Smooth muscle cell (in vitro differentiated cells): ENCODE data around the gene ALPL. TPM values are rescaled to one million over a fixed set of nuclear protein-coding genes. Genes with fewer than 3 reads are reported as not detected.
"Not testable (repeated sequence)": the region's sequence is repeated elsewhere in the genome, so short reads cannot be mapped to it uniquely, and the experiment has no call there.

ENCODE experiments used
- DNase-seq: peaks from one replicate; lab custom pipeline; 2025; ENCODE audit not compliant: unreplicated experiment; lab: John Stamatoyannopoulos, UW
- H2AFZ ChIP-seq: fragments of 200-600 bp; sonication (generic); 2 replicates; pipeline ENCODE4 v1.6.0; 2016; ENCODE audit warnings: antibody characterized with exemption, low read depth, mild to moderate bottlenecking
- H3F3A ChIP-seq: fragments of 200-600 bp; sonication (generic); 2 replicates; pipeline ENCODE4 v1.6.0; 2017; ENCODE audit warnings: antibody characterized with exemption, low read depth
- H3K27ac ChIP-seq: fragments of 200-600 bp; sonication (generic); 2 replicates; pipeline ENCODE4 v1.5.1; 2016; ENCODE audit warnings: low read depth, mild to moderate bottlenecking
- H3K27me3 ChIP-seq: fragments of 200-600 bp; sonication (generic); 2 replicates; pipeline ENCODE4 v1.6.1; 2016; ENCODE audit warnings: low read depth, mild to moderate bottlenecking
- H3K36me3 ChIP-seq: fragments of 200-600 bp; sonication (generic); 2 replicates; pipeline ENCODE4 v1.5.1; 2016; ENCODE audit warnings: low read depth
- H3K4me1 ChIP-seq: fragments of 200-600 bp; sonication (generic); 2 replicates; pipeline ENCODE4 v1.5.1; 2016; ENCODE audit warnings: low read depth
- H3K4me2 ChIP-seq: fragments of 200-600 bp; sonication (generic); 2 replicates; pipeline ENCODE4 v1.6.0; 2016; ENCODE audit warnings: mild to moderate bottlenecking
- H3K4me3 ChIP-seq: fragments of 200-600 bp; sonication (generic); 2 replicates; pipeline ENCODE4 v1.5.1; 2016; ENCODE audit warnings: mild to moderate bottlenecking
- H3K79me2 ChIP-seq: fragments of 200-600 bp; sonication (generic); 2 replicates; pipeline ENCODE4 v1.6.0; 2016; ENCODE audit warnings: low read depth, mild to moderate bottlenecking
- H3K9ac ChIP-seq: fragments of 200-600 bp; sonication (generic); 2 replicates; pipeline ENCODE4 v1.6.0; 2016; ENCODE audit warnings: low read depth
- H3K9me3 ChIP-seq: fragments of 200-600 bp; sonication (generic); replicated peaks from 2 replicates; pipeline ENCODE4 v1.5.1; 2016; ENCODE audit warnings: low read depth
- H4K20me1 ChIP-seq: fragments of 200-600 bp; sonication (generic); 2 replicates; pipeline ENCODE4 v1.6.0; 2016; ENCODE audit warnings: low read depth
- WGBS: methylation state at CpG from one replicate; pipeline ENCODE4 v1.1.7; 2016; ENCODE audit warnings: low lambda C conversion rate; 5-methylcytosine and 5-hydroxymethylcytosine counted together
- polyA plus RNA-seq: library from polyadenylated mRNA; unstranded; fragments of >200 nt; fragmentation: Nextera tagmentation; extraction: Ambion mirVana; gene quantifications from 2 replicates; pipeline ENCODE4 v1.2.1, GENCODE V29; 2016
- total RNA-seq: library from RNA; depleted of rRNA; stranded (reverse); fragments of >200 nt; gene quantifications from 2 replicates; pipeline ENCODE4 v1.2.3, GENCODE V29; 2014
- TF ChIP-seq, protein P1 (sequence below): fragments of 200-600 bp; sonication (generic); IDR thresholded peaks from 2 replicates; pipeline ENCODE4 v1.5.1; 2017; ENCODE audit warnings: borderline replicate concordance, mild to moderate bottlenecking, antibody characterized with exemption; ENCODE audit not compliant: insufficient read depth, poor library complexity, severe bottlenecking

The ALPL gene
- total and polyA plus RNA-seq, 2 experiments from 2014 or later: 4.6 to 8.3 TPM

- Histone ChIP-seq H3K9ac (no peak overlapping the region), H3K27ac (no peak overlapping the region), H4K20me1 (no peaks in the 10 kb centered on the region), H3K4me2 (no peak overlapping the region), H3K79me2 (no peaks in the 10 kb centered on the region), H3K4me1 (peaks cover 5% of the 10 kb centered on the region), H3K27me3 (no peaks in the 10 kb centered on the region), H3K9me3 (no peaks in the 10 kb centered on the region), H3F3A (no peaks in the 10 kb centered on the region), H2AFZ (no peak overlapping the region), H3K4me3 (no peak overlapping the region), H3K36me3 (no peaks in the 10 kb centered on the region)
- no peak for DNase-seq
- TF ChIP-seq, protein P1, sequence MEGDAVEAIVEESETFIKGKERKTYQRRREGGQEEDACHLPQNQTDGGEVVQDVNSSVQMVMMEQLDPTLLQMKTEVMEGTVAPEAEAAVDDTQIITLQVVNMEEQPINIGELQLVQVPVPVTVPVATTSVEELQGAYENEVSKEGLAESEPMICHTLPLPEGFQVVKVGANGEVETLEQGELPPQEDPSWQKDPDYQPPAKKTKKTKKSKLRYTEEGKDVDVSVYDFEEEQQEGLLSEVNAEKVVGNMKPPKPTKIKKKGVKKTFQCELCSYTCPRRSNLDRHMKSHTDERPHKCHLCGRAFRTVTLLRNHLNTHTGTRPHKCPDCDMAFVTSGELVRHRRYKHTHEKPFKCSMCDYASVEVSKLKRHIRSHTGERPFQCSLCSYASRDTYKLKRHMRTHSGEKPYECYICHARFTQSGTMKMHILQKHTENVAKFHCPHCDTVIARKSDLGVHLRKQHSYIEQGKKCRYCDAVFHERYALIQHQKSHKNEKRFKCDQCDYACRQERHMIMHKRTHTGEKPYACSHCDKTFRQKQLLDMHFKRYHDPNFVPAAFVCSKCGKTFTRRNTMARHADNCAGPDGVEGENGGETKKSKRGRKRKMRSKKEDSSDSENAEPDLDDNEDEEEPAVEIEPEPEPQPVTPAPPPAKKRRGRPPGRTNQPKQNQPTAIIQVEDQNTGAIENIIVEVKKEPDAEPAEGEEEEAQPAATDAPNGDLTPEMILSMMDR: no peak
- WGBS: 87% methylated on average over 13 of the region's 13 CpGs
Measured at GRCh38 chr1:21517660-21518480, 8.6 kb downstream of the ALPL start.

- no peaks in the 10 kb centered on the region for H3F3A ChIP-seq
- H3K4me2 ChIP-seq: no peak overlapping the region
- no peaks in the 10 kb centered on the region for H4K20me1 ChIP-seq
- WGBS: 91% methylated on average over 16 of the region's 16 CpGs
- H3K9ac ChIP-seq: no peak overlapping the region
- H3K27ac ChIP-seq: no peak overlapping the region
- peaks cover 3% of the 10 kb centered on the region for H3K4me1 ChIP-seq
- H3K4me3 ChIP-seq: no peak overlapping the region
- no peak for DNase-seq
- no peaks in the 10 kb centered on the region for H3K9me3 ChIP-seq
- no peaks in the 10 kb centered on the region for H3K27me3 ChIP-seq
- no peaks in the 10 kb centered on the region for H3K79me2 ChIP-seq
- TF ChIP-seq, protein P1: no peak
- H3K36me3 ChIP-seq: no peaks in the 10 kb centered on the region
- H2AFZ ChIP-seq: no peak overlapping the region
Measured at GRCh38 chr1:21518774-21519455, 9.7 kb downstream of the ALPL start.

- not testable (repeated sequence) for H2AFZ ChIP-seq, H3K79me2 ChIP-seq, H3K27me3 ChIP-seq, H3K9ac ChIP-seq, H3K4me1 ChIP-seq, H3K36me3 ChIP-seq, H4K20me1 ChIP-seq, H3K27ac ChIP-seq, H3K4me2 ChIP-seq, H3K4me3 ChIP-seq, H3F3A ChIP-seq, H3K9me3 ChIP-seq, DNase-seq
- WGBS: 95% methylated on average over 11 of the region's 11 CpGs
Measured at GRCh38 chr1:21519486-21520070, 10.4 kb downstream of the ALPL start.

DNA sequence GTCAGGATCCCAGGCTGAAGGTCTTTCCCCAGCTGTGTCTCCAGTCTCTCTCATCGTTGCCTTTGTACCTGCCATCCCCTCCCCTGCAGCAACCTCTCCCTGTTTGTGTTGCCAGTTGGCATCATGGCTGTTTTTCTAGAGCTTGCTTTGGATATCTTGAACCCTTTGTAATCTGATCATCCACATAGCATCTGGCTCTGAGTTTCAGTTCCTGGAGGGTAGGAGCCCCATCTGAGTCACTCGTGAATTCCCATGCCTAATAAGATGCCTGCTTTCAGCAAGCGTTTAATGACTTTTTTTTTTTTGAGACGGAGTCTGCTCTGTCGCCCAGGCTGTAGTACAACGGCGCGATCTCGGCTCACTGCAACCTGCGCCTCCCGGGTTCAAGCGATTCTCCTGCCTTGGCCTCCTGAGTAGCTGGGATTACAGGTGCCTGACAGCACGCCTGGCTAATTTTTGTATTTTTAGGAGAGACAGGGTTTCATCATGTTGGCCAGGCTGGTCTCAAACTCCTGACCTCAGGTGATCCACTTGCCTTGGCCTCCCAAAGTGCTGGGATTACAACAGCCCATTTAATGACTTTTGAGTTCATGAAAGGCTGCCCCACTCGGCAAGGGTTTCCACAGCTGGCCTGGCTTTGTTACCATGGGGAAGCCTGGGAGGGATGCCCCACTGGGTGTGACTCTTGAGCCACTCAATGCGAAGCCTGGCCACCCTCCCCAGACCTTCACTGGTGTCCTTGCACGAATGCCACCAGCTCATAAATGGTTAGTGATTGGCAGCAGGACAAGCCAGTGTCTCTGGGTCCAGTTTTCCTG is 11.9 kb downstream of the ALPL start:
- WGBS: 68% methylated on average over 16 of the region's 16 CpGs
- H3K9ac ChIP-seq: no peak overlapping the region
- H3K9me3 ChIP-seq: no peaks in the 10 kb centered on the region
- peaks cover 3% of the 10 kb centered on the region for H3K4me1 ChIP-seq
- H4K20me1 ChIP-seq: no peaks in the 10 kb centered on the region
- H3K36me3 ChIP-seq: no peaks in the 10 kb centered on the region
- H3K27me3 ChIP-seq: no peaks in the 10 kb centered on the region
- no peaks in the 10 kb centered on the region for H3F3A ChIP-seq
- no peak overlapping the region for H3K27ac ChIP-seq
- H2AFZ ChIP-seq: no peak overlapping the region
- no peak for DNase-seq
- H3K79me2 ChIP-seq: no peaks in the 10 kb centered on the region
- TF ChIP-seq, protein P1: no peak
- H3K4me3 ChIP-seq: no peak overlapping the region
- no peak overlapping the region for H3K4me2 ChIP-seq
